Neuronal stem cell (in vitro differentiated cells): ENCODE measurements around the gene SEMA6A.

Experiments
- DNase-seq: peaks from one replicate; pipeline ENCODE4 v3.0.0-alpha.2; 2013; ENCODE audit warnings: low spot score
- H2AFZ ChIP-seq: one replicate; pipeline ENCODE4 v1.6.1; 2013; ENCODE audit warnings: mild to moderate bottlenecking, low read length, inconsistent platforms
- H2AK5ac ChIP-seq: 2 replicates; pipeline ENCODE4 v1.6.1; 2013; ENCODE audit warnings: low read depth, mild to moderate bottlenecking, inconsistent platforms, low read length, moderate library complexity, mixed read lengths
- H2BK120ac ChIP-seq: 2 replicates; pipeline ENCODE4 v1.6.1; 2013; ENCODE audit warnings: low read depth, mild to moderate bottlenecking, inconsistent platforms, low read length, moderate library complexity, mixed read lengths
- H2BK12ac ChIP-seq: one replicate; pipeline ENCODE4 v1.6.1; 2013; ENCODE audit warnings: low read length, inconsistent platforms
- H2BK15ac ChIP-seq: 2 replicates; pipeline ENCODE4 v1.6.1; 2013; ENCODE audit warnings: mild to moderate bottlenecking, low read length, inconsistent platforms, mixed read lengths
- H2BK5ac ChIP-seq: one replicate; pipeline ENCODE4 v1.6.1; 2013; ENCODE audit warnings: inconsistent platforms, mild to moderate bottlenecking, low read length, moderate library complexity
- H3K14ac ChIP-seq: one replicate; pipeline ENCODE4 v1.6.1; 2013; ENCODE audit warnings: low read length, inconsistent platforms
- H3K18ac ChIP-seq: 2 replicates; pipeline ENCODE4 v1.6.1; 2013; ENCODE audit warnings: low read length, inconsistent platforms
- H3K23ac ChIP-seq: 2 replicates; pipeline ENCODE4 v1.6.1; 2013; ENCODE audit warnings: low read depth, mild to moderate bottlenecking, mixed read lengths, low read length, inconsistent platforms; ENCODE audit not compliant: poor library complexity
- H3K27ac ChIP-seq: replicated peaks from 3 replicates; pipeline ENCODE4 v1.5.1; 2013; ENCODE audit warnings: low read length, inconsistent platforms
- H3K27me3 ChIP-seq, 3 experiments: 2 replicates each; pipeline ENCODE4 v1.6.1; 2013; ENCODE audit warnings: low read length in 3 of 3, mild to moderate bottlenecking in 2 of 3, inconsistent platforms in 1 of 3, low read depth in 1 of 3, mixed read lengths in 1 of 3, moderate library complexity in 1 of 3; ENCODE audit not compliant: control insufficient read depth in 3 of 3, insufficient read depth in 3 of 3
- H3K36me3 ChIP-seq, 2 donors: replicated peaks in 1 of 2; 2 replicates each; pipeline ENCODE4 v1.6.1; 2013; ENCODE audit warnings: low read length in 2 of 2; ENCODE audit not compliant: control insufficient read depth in 2 of 2, insufficient read depth in 2 of 2
- H3K4ac ChIP-seq: 2 replicates; pipeline ENCODE4 v1.6.1; 2013; ENCODE audit warnings: inconsistent platforms, mild to moderate bottlenecking, low read length, moderate library complexity
- H3K4me1 ChIP-seq, 2 donors: 1 replicate in 1 of 2; 2 replicates in 1 of 2; pipeline ENCODE4 v1.6.1; 2013; ENCODE audit warnings: low read length in 2 of 2, low read depth in 1 of 2; ENCODE audit not compliant: control insufficient read depth in 2 of 2, insufficient read depth in 1 of 2
- H3K4me2 ChIP-seq: one replicate; pipeline ENCODE4 v1.6.1; 2013; ENCODE audit warnings: mild to moderate bottlenecking, low read length, inconsistent platforms; ENCODE audit not compliant: insufficient read depth, poor library complexity, severe bottlenecking
- H3K4me3 ChIP-seq, 2 donors: 2 replicates each; pipeline ENCODE4 v1.5.1; 2013; ENCODE audit warnings: low read length in 2 of 2, mild to moderate bottlenecking in 2 of 2, inconsistent platforms in 1 of 2, moderate library complexity in 1 of 2
- H3K79me1 ChIP-seq: one replicate; pipeline ENCODE4 v1.6.1; 2013; ENCODE audit warnings: low read depth, mild to moderate bottlenecking, inconsistent platforms, low read length, moderate library complexity
- H3K9ac ChIP-seq: one replicate; pipeline ENCODE4 v1.6.1; 2013; ENCODE audit warnings: mild to moderate bottlenecking, low read depth, low read length, inconsistent platforms; ENCODE audit not compliant: poor library complexity
- H3K9me3 ChIP-seq, 2 donors: replicated peaks in 1 of 2; 2 replicates each; pipeline versions ENCODE3 to v1.6.1; 2013; ENCODE audit warnings: low read length in 2 of 2, mild to moderate bottlenecking in 2 of 2, inconsistent platforms in 1 of 2, low read depth in 1 of 2, mixed read lengths in 1 of 2, moderate library complexity in 1 of 2; ENCODE audit not compliant: control insufficient read depth in 2 of 2, insufficient read depth in 1 of 2
- H4K8ac ChIP-seq: one replicate; pipeline ENCODE4 v1.6.1; 2013; ENCODE audit warnings: low read depth, mild to moderate bottlenecking, inconsistent platforms, low read length, moderate library complexity
- H4K91ac ChIP-seq: one replicate; pipeline ENCODE4 v1.6.1; 2013; ENCODE audit warnings: low read length, low read depth, mild to moderate bottlenecking, inconsistent platforms; ENCODE audit not compliant: poor library complexity
- WGBS, 2 donors: extraction: QIAGEN DNeasy Blood & Tissue Kit; methylation state at CpG; one replicate each; pipeline ENCODE4 v1.1.7; 2013; ENCODE audit warnings: missing lambda C conversion rate in 2 of 2, mixed read lengths in 1 of 2; ENCODE audit not compliant: insufficient read length in 2 of 2, insufficient replicate concordance in 1 of 2; ENCODE audit errors: extremely low coverage in 2 of 2; 5-methylcytosine and 5-hydroxymethylcytosine counted together

The SEMA6A gene

DNA sequence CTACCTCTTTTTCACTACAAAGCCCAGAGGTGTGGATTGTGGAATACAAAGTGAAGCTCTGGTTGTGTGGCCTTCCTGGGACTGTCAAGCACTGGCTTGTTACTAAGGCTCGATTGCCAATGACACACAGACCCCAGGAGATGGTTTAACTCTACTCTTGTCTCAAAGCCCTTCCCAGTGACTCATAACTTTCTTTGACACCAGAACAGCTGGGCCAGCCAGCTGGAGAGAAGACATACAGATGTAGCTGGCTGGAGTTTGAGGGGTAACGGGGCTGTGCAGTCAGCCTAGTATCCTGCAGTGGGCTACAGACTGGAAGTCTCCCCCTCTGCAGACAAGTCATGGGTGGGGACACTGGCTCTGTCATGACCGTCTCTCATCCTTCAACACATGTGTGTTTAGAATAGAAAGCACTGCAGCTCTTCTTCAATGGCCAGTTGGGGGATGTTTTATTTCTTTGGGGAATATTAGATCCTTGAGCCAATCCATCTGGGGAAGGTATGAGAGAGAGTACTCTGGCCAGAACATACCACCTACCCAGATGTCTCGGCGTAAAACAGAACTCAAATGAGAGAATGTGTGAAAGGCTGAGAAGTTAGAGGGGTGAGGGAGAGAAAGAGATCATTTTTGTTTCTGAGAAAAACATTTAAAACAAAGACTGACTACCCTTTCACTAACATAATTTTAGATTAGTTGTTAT is 53.3 kb downstream of the SEMA6A start:
- Histone ChIP-seq H3K4me3 (no peak overlapping the region), H3K36me3 (no peaks in the 10 kb centered on the region), H3K18ac (no peak overlapping the region), H2BK15ac (no peak overlapping the region), H3K4me1 (peaks cover 5 to 11% of the 10 kb centered on the region in 2 donors), H3K4me2 (no peak overlapping the region), H2BK5ac (no peak overlapping the region), H4K91ac (no peak overlapping the region), H3K4ac (no peak overlapping the region), H4K8ac (no peak overlapping the region), H2BK12ac (no peak overlapping the region), H2BK120ac (no peak overlapping the region), H2AFZ (no peak overlapping the region), H3K9me3 (no peaks in the 10 kb centered on the region), H3K27ac (no peak overlapping the region), H3K27me3 (no peaks in the 10 kb centered on the region), H3K79me1 (peaks cover 4% of the 10 kb centered on the region), H3K14ac (no peak overlapping the region), H3K9ac (no peak overlapping the region), H2AK5ac (no peak overlapping the region), H3K23ac (no peak overlapping the region)
- no CpG with 5 or more reads among the region's 5 CpGs for WGBS, 2 donors
- no peak for DNase-seq

- no peak for DNase-seq
- no peaks in the 10 kb centered on the region for H3K36me3 ChIP-seq
- H3K9ac ChIP-seq, result no peak overlapping the region
- no peak overlapping the region for H2AFZ ChIP-seq
- WGBS, 2 donors, result no CpG with 5 or more reads among the region's 1 CpG
- H2BK5ac ChIP-seq, result no peak overlapping the region
- H3K79me1 ChIP-seq, result peaks cover 4% of the 10 kb centered on the region
- H3K4ac ChIP-seq, result no peak overlapping the region
- H2BK120ac ChIP-seq, result no peak overlapping the region
- no peak overlapping the region for H3K4me3 ChIP-seq
- H2AK5ac ChIP-seq, result no peak overlapping the region
- no peaks in the 10 kb centered on the region for H3K9me3 ChIP-seq
- no peak overlapping the region for H4K8ac ChIP-seq
- no peak overlapping the region for H3K18ac ChIP-seq
- no peak overlapping the region for H4K91ac ChIP-seq
- no peak overlapping the region for H3K14ac ChIP-seq
- H2BK15ac ChIP-seq, result no peak overlapping the region
- H3K23ac ChIP-seq, result no peak overlapping the region
- no peak overlapping the region for H2BK12ac ChIP-seq
- no peak overlapping the region for H3K27ac ChIP-seq
- no peaks in the 10 kb centered on the region for H3K27me3 ChIP-seq
- H3K4me2 ChIP-seq, result no peak overlapping the region
- H3K4me1 ChIP-seq, result peaks cover 5 to 11% of the 10 kb centered on the region in 2 donors
These were observed 53.9 kb downstream of the SEMA6A start for GRCh38 chr5:116520771-116521170.

- no peak overlapping the region for H2BK12ac ChIP-seq
- no peak overlapping the region for H3K14ac ChIP-seq
- no peak for DNase-seq
- no CpG with 5 or more reads among the region's 3 CpGs for WGBS, 2 donors
- H2BK15ac ChIP-seq, result no peak overlapping the region
- H4K91ac ChIP-seq, result no peak overlapping the region
- no peak overlapping the region for H3K4me3 ChIP-seq
- H2BK5ac ChIP-seq, result no peak overlapping the region
- H2AK5ac ChIP-seq, result no peak overlapping the region
- no peak overlapping the region for H3K9ac ChIP-seq
- no peak overlapping the region for H3K4me2 ChIP-seq
- no peaks in the 10 kb centered on the region for H3K36me3 ChIP-seq
- no peak overlapping the region for H3K23ac ChIP-seq
- peaks cover 5 to 10% of the 10 kb centered on the region in 2 donors for H3K4me1 ChIP-seq
- H2AFZ ChIP-seq, result no peak overlapping the region
- H3K9me3 ChIP-seq, result no peaks in the 10 kb centered on the region
- no peak overlapping the region for H2BK120ac ChIP-seq
- H3K18ac ChIP-seq, result peak overlapping the region; percentile 74
- H3K27me3 ChIP-seq, result no peaks in the 10 kb centered on the region
- H3K27ac ChIP-seq, result no peak overlapping the region
- H3K79me1 ChIP-seq, result peaks cover 4% of the 10 kb centered on the region
- no peak overlapping the region for H4K8ac ChIP-seq
- no peak overlapping the region for H3K4ac ChIP-seq
These were observed 56.2 kb downstream of the SEMA6A start for GRCh38 chr5:116518423-116518822.

GRCh38 chr5:116517488-116517887 is 57.1 kb downstream of the SEMA6A start:
- no peak overlapping the region for H2BK120ac ChIP-seq

More at GRCh38 chr5:116517488-116517887, 57.1 kb downstream of the SEMA6A start:
- Histone ChIP-seq H3K18ac (no peak overlapping the region), H2BK5ac (no peak overlapping the region), H3K4me1 (peaks cover 5% of the 10 kb centered on the region in 2 donors), H3K27ac (no peak overlapping the region), H2BK15ac (no peak overlapping the region), H3K4ac (no peak overlapping the region), H4K8ac (no peak overlapping the region), H2AK5ac (no peak overlapping the region), H3K14ac (no peak overlapping the region), H3K36me3 (no peaks in the 10 kb centered on the region), H3K4me2 (no peak overlapping the region), H3K23ac (no peak overlapping the region), H3K4me3 (no peak overlapping the region), H2AFZ (no peak overlapping the region), H3K79me1 (peaks cover 4% of the 10 kb centered on the region), H3K9ac (no peak overlapping the region), H2BK12ac (no peak overlapping the region), H3K9me3 (no peaks in the 10 kb centered on the region), H3K27me3 (no peaks in the 10 kb centered on the region), H4K91ac (no peak overlapping the region)
- no CpG with 5 or more reads among the region's 2 CpGs for WGBS, 2 donors
- DNase-seq, result no peak
